Measurements from ENCODE around the gene PAK5.

PAK5 gene

DNA sequence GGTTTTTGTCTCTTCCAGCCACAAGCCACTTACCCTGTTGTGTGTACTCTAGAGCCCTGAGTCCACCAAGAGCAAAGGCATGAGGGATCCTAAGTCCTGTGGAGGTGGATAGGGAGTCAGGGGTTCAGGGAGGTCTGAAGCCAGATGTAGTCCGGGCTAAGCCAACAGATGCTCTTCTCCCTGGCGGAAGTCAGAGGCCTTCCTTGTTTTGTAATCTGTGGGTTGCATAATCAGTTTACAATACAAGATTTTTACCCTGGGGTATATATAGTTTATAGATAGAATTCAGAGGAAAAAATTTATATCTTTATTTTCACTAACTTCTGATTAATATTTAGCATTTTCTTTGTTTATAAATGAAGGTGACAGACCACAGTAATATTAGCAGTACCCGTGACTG, 315.2 kb downstream of the PAK5 start:
- peaks cover 23% of the 10 kb centered on the region for H3K4me1 ChIP-seq (ENCODE audit: control insufficient read depth, insufficient read depth, low read length)
- H3K27ac ChIP-seq (ENCODE audit: low read depth, low read length) = no peak overlapping the region
- no peaks in the 10 kb centered on the region for H3K9me3 ChIP-seq (ENCODE audit: control insufficient read depth, insufficient read depth, low read depth, low read length)
- no peak overlapping the region for H3K9ac ChIP-seq (ENCODE audit: low read length)
- no peak overlapping the region for H3K4me3 ChIP-seq (ENCODE audit: low read depth, low read length)
- peaks cover 30% of the 10 kb centered on the region for H3K27me3 ChIP-seq (ENCODE audit: control insufficient read depth, insufficient read depth, low read length)
- no peaks in the 10 kb centered on the region for H3K36me3 ChIP-seq (ENCODE audit: control insufficient read depth, insufficient read depth, low read length)

DNA sequence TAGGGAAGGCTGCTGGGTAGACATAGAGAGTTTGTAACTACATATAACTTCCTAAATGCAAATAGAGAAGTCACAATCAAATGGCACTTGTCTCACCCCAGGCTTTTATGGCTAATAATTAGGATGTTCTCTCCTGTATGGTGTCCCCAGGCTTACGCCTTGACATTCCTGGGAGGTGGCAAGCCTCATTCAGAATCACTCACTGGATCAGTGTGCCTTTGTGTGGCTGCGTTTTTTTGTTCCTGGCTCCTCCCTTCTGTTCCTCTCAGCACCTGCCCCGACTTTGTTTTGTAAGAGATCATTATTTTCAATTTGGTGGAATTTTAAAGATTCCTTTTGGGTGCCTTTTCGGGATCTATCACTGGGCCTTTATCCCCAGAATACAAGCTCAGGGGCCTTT, 318.8 kb downstream of the PAK5 start:
- H3K9me3 ChIP-seq (ENCODE audit: control insufficient read depth, insufficient read depth, low read depth, low read length) = no peaks in the 10 kb centered on the region
- peaks cover 66% of the 10 kb centered on the region for H3K27me3 ChIP-seq (ENCODE audit: control insufficient read depth, insufficient read depth, low read length)
- H3K36me3 ChIP-seq (ENCODE audit: control insufficient read depth, insufficient read depth, low read length) = no peaks in the 10 kb centered on the region
- no peak overlapping the region for H3K4me3 ChIP-seq (ENCODE audit: low read depth, low read length)
- peaks cover 53% of the 10 kb centered on the region for H3K4me1 ChIP-seq (ENCODE audit: control insufficient read depth, insufficient read depth, low read length)
- no peak overlapping the region for H3K9ac ChIP-seq (ENCODE audit: low read length)
- no peak overlapping the region for H3K27ac ChIP-seq (ENCODE audit: low read depth, low read length)

- Histone ChIP-seq H3K36me3 (ENCODE audit: control insufficient read depth, insufficient read depth, low read length) (no peaks in the 10 kb centered on the region), H3K27ac (ENCODE audit: low read depth, low read length) (no peak overlapping the region), H3K4me3 (ENCODE audit: low read depth, low read length) (no peak overlapping the region), H3K4me1 (ENCODE audit: control insufficient read depth, insufficient read depth, low read length) (peaks cover 62% of the 10 kb centered on the region), H3K9me3 (ENCODE audit: control insufficient read depth, insufficient read depth, low read depth, low read length) (no peaks in the 10 kb centered on the region), H3K27me3 (ENCODE audit: control insufficient read depth, insufficient read depth, low read length) (peaks cover 80% of the 10 kb centered on the region), H3K9ac (ENCODE audit: low read length) (no peak overlapping the region)
Measured at GRCh38 chr20:9518576-9519175, 320.2 kb downstream of the PAK5 start.

DNA sequence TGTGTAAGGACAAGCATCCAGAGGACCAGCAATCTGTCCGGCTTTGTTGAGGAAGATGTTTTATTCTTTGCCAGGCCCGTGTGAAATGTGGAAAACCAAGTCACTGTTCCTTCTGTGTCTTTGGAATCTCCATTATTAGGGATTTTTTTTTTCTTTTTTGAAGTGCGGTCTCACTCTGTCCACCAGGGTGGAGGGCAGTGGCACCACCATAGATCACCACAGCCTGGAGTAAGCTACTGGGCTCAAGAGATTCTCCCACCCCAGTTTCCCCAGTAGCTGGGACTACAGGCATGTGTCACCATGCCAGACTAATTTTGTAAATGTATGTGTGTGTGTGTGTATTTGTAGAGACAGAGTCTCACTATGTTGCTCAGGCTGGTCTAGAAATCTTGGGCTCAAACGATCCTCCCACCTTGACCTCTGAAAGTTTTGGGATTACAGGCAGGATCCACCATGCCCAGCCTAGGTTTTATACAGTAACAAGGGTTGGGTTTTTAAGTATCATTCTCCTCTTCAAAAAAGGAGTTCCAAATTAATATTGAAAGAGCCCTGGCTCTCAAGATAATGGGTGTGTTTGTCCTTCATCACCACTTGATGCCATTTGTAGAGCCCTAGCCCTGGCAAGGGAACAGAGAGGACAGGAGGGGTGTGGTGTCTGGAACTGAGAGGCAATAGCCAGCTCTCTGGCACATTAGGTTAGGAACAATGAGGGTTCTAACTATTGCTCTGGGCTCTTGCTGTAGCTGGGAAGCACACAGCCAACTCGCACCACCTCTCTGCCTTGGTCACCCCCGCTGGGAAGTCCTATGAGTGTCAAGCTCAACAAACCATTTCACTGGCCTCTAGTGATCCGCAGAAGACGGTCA, 321.3 kb downstream of the PAK5 start:
- H3K4me3 ChIP-seq (ENCODE audit: low read depth, low read length) = no peak overlapping the region
- no peaks in the 10 kb centered on the region for H3K9me3 ChIP-seq (ENCODE audit: control insufficient read depth, insufficient read depth, low read depth, low read length)
- no peak overlapping the region for H3K9ac ChIP-seq (ENCODE audit: low read length)
- peaks cover 62% of the 10 kb centered on the region for H3K4me1 ChIP-seq (ENCODE audit: control insufficient read depth, insufficient read depth, low read length)
- H3K27ac ChIP-seq (ENCODE audit: low read depth, low read length) = no peak overlapping the region
- no peaks in the 10 kb centered on the region for H3K36me3 ChIP-seq (ENCODE audit: control insufficient read depth, insufficient read depth, low read length)
- H3K27me3 ChIP-seq (ENCODE audit: control insufficient read depth, insufficient read depth, low read length) = peaks cover 91% of the 10 kb centered on the region

GRCh38 chr20:9516234-9516871, 322.5 kb downstream of the PAK5 start:
- Histone ChIP-seq H3K9ac (ENCODE audit: low read length) (no peak overlapping the region), H3K27me3 (ENCODE audit: control insufficient read depth, insufficient read depth, low read length) (peaks cover 100% of the 10 kb centered on the region), H3K9me3 (ENCODE audit: control insufficient read depth, insufficient read depth, low read depth, low read length) (no peaks in the 10 kb centered on the region), H3K27ac (ENCODE audit: low read depth, low read length) (no peak overlapping the region), H3K4me1 (ENCODE audit: control insufficient read depth, insufficient read depth, low read length) (peaks cover 61% of the 10 kb centered on the region), H3K4me3 (ENCODE audit: low read depth, low read length) (peak overlapping the region; percentile 72), H3K36me3 (ENCODE audit: control insufficient read depth, insufficient read depth, low read length) (no peaks in the 10 kb centered on the region)

DNA sequence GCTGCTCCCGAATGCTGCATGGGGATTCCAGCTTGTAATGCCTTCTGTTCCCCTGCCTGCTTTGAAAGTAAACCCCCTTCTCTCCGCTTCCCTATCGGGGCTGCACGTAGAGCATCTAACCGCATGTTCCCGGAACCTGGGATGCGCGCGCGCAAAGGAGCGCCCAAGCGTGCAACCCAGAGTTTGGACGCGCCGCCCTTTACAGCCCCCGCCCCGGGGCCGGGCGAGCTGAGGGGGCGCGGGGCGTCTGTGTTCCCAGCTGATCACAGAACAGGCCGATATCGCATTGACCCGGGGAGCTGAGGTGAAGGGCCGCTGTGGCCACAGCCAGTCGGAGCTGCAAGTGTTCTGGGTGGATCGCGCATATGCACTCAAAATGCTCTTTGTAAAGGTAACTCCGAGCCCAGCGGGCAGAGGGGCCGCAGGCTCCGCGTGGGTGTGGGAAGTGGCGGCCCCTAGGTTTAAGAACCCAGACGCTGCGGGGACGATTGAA, 323.1 kb downstream of the PAK5 start:
- H3K27ac ChIP-seq (ENCODE audit: low read depth, low read length) = no peak overlapping the region
- peaks cover 100% of the 10 kb centered on the region for H3K27me3 ChIP-seq (ENCODE audit: control insufficient read depth, insufficient read depth, low read length)
- peaks cover 55% of the 10 kb centered on the region for H3K4me1 ChIP-seq (ENCODE audit: control insufficient read depth, insufficient read depth, low read length)
- no peak overlapping the region for H3K9ac ChIP-seq (ENCODE audit: low read length)
- H3K4me3 ChIP-seq (ENCODE audit: low read depth, low read length) = peak overlapping the region; percentile 72
- H3K36me3 ChIP-seq (ENCODE audit: control insufficient read depth, insufficient read depth, low read length) = no peaks in the 10 kb centered on the region
- H3K9me3 ChIP-seq (ENCODE audit: control insufficient read depth, insufficient read depth, low read depth, low read length) = no peaks in the 10 kb centered on the region

DNA sequence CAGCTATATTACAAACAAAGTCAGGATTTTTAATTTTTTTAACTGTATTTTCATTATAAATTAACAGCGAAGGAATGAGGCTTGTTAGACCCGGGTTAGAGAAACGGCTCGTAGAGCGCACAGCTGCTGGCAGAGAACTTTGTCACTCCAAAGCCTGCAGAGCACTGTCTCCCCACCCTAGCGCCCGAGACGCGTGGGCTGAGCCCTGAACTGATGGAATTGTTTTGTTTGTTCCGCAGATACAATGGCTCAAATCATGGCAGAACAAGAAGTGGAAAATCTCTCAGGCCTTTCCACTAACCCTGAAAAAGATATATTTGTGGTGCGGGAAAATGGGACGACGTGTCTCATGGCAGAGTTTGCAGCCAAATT, 323.7 kb downstream of the PAK5 start:
- no peak overlapping the region for H3K9ac ChIP-seq (ENCODE audit: low read length)
- peak overlapping the region; percentile 72 for H3K4me3 ChIP-seq (ENCODE audit: low read depth, low read length)
- H3K27me3 ChIP-seq (ENCODE audit: control insufficient read depth, insufficient read depth, low read length) = peaks cover 100% of the 10 kb centered on the region
- no peaks in the 10 kb centered on the region for H3K9me3 ChIP-seq (ENCODE audit: control insufficient read depth, insufficient read depth, low read depth, low read length)
- H3K36me3 ChIP-seq (ENCODE audit: control insufficient read depth, insufficient read depth, low read length) = no peaks in the 10 kb centered on the region
- no peak overlapping the region for H3K27ac ChIP-seq (ENCODE audit: low read depth, low read length)
- peaks cover 52% of the 10 kb centered on the region for H3K4me1 ChIP-seq (ENCODE audit: control insufficient read depth, insufficient read depth, low read length)

DNA sequence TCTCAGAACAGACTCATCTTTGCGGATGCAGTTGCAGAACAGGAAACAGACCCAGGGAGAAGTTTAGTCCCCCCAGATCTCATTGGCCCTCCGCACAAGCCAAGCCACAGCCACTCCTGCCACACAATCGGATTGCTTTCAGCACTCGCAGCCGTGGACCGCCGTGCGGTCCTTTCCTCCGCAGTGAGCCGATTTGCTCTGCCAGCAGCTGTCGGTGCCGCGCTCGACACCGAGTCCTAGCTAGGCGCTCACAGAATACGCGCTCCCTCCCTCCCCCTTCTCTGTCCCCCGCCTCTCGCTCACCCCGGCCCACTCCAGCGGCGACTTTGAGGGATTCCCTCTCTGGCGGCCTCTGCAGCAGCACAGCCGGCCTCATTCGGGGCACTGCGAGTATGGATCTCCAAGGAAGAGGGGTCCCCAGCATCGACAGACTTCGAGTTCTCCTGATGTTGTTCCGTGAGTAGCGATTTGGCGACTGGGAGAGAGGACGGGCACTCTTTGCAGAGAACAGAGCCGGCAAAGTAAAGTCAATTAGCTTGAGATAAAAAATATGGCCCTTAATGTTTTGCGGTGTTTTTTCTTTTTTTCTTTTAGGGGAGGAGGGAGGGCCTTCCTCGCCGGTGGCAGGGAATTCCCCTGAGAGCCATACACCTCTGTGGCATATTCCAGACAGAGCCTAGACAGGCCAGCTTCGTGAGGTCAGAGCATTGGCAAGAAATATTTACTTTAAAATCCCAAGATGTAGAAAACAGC, 324.2 kb downstream of the PAK5 start, which contains the start of gene LAMP5:
TSS of gene LAMP5 (plus strand) at position 130 of the 753 bp plus-strand sequence. CDS start at position 393, 263 bp downstream.
- peaks cover 100% of the 10 kb centered on the region for H3K27me3 ChIP-seq (ENCODE audit: control insufficient read depth, insufficient read depth, low read length)
- H3K27ac ChIP-seq (ENCODE audit: low read depth, low read length) = no peak within 1 kb of the TSS
- H3K4me1 ChIP-seq (ENCODE audit: control insufficient read depth, insufficient read depth, low read length) = peaks cover 46% of the 10 kb centered on the region
- no peaks in the 10 kb centered on the region for H3K36me3 ChIP-seq (ENCODE audit: control insufficient read depth, insufficient read depth, low read length)
- H3K4me3 ChIP-seq (ENCODE audit: low read depth, low read length) = peak within 1 kb of the TSS; percentile 72
- H3K9me3 ChIP-seq (ENCODE audit: control insufficient read depth, insufficient read depth, low read depth, low read length) = no peaks in the 10 kb centered on the region
- no peak within 1 kb of the TSS for H3K9ac ChIP-seq (ENCODE audit: low read length)

- H3K9ac ChIP-seq (ENCODE audit: low read length) = no peak overlapping the region
- no peak overlapping the region for H3K27ac ChIP-seq (ENCODE audit: low read depth, low read length)
- H3K4me3 ChIP-seq (ENCODE audit: low read depth, low read length) = peak overlapping the region; percentile 72
- no peaks in the 10 kb centered on the region for H3K36me3 ChIP-seq (ENCODE audit: control insufficient read depth, insufficient read depth, low read length)
- H3K4me1 ChIP-seq (ENCODE audit: control insufficient read depth, insufficient read depth, low read length) = peaks cover 44% of the 10 kb centered on the region
- no peaks in the 10 kb centered on the region for H3K9me3 ChIP-seq (ENCODE audit: control insufficient read depth, insufficient read depth, low read depth, low read length)
- H3K27me3 ChIP-seq (ENCODE audit: control insufficient read depth, insufficient read depth, low read length) = peaks cover 100% of the 10 kb centered on the region
Measured at GRCh38 chr20:9514072-9514460, 324.8 kb downstream of the PAK5 start.

DNA sequence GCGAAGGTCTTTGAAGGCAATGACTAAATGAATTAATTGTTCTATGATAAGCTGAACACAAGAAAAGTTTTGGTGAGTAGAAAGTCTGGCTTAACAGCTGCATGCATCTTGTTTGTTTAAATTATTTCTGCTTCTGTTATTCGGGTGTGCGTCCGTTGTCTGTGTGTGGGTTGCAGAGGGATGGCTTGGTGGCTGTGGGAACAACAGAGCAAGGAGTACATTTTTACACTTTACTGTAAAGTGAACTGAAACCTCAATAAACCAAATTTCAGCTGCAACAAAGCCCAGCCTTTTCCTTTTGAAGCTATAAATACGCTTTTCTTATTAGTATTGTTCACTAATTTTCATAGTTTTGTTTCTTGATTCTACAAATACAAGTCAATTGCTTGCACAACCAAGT, 328.0 kb downstream of the PAK5 start:
- Histone ChIP-seq H3K27me3 (ENCODE audit: control insufficient read depth, insufficient read depth, low read length) (peaks cover 100% of the 10 kb centered on the region), H3K4me3 (ENCODE audit: low read depth, low read length) (no peak overlapping the region), H3K27ac (ENCODE audit: low read depth, low read length) (no peak overlapping the region), H3K9ac (ENCODE audit: low read length) (no peak overlapping the region), H3K9me3 (ENCODE audit: control insufficient read depth, insufficient read depth, low read depth, low read length) (no peaks in the 10 kb centered on the region), H3K4me1 (ENCODE audit: control insufficient read depth, insufficient read depth, low read length) (peaks cover 48% of the 10 kb centered on the region), H3K36me3 (ENCODE audit: control insufficient read depth, insufficient read depth, low read length) (no peaks in the 10 kb centered on the region)
